CD4-positive, alpha-beta T cell treated with Interleukin-17A for 4 hours (primary cell): ENCODE results near the gene SCAF1.

Experiments used
- DNase-seq: peaks from one replicate; pipeline ENCODE4 v3.0.0-alpha.2; 2020; ENCODE audit warnings: mixed read lengths

The SCAF1 gene

GRCh38 chr19:49669516-49669915, 27.5 kb downstream of the SCAF1 start:
- DNase-seq, result no peak

GRCh38 chr19:49672131-49672919, 30.3 kb downstream of the SCAF1 start:
- peak; percentile 84 for DNase-seq

- peak; percentile 84 for DNase-seq
These were observed 34.3 kb downstream of the SCAF1 start for GRCh38 chr19:49676136-49676783.

GRCh38 chr19:49676784-49677230, 34.8 kb downstream of the SCAF1 start:
- peak; percentile 99 for DNase-seq

- peak; percentile 44 for DNase-seq
These were observed 35.4 kb downstream of the SCAF1 start, which contains the start of gene PRMT1 for GRCh38 chr19:49677231-49677900. PRMT1 (plus strand) TSS chr19:49677271; CDS start chr19:49677281, 10 bp downstream.

- DNase-seq, result peak; percentile 84
These were observed 36.1 kb downstream of the SCAF1 start for GRCh38 chr19:49677901-49678674.

GRCh38 chr19:49678985-49679770, 37.2 kb downstream of the SCAF1 start:
- no peak for DNase-seq

GRCh38 chr19:49679771-49680413, 37.9 kb downstream of the SCAF1 start:
- DNase-seq, result no peak

- DNase-seq, result peak; percentile 96
These were observed 38.7 kb downstream of the SCAF1 start for GRCh38 chr19:49680421-49681351.

- no peak for DNase-seq
These were observed 39.8 kb downstream of the SCAF1 start for GRCh38 chr19:49681830-49682229.

- no peak for DNase-seq
These were observed 40.3 kb downstream of the SCAF1 start for GRCh38 chr19:49682274-49682673.

GRCh38 chr19:49683814-49684250, 41.8 kb downstream of the SCAF1 start:
- DNase-seq, result no peak

- peak; percentile 39 for DNase-seq
These were observed 42.4 kb downstream of the SCAF1 start for GRCh38 chr19:49684251-49684982.

GRCh38 chr19:49684983-49685553, 43.1 kb downstream of the SCAF1 start:
- DNase-seq, result no peak

GRCh38 chr19:49685845-49686332, 43.9 kb downstream of the SCAF1 start:
- DNase-seq, result no peak

- no peak for DNase-seq
These were observed 44.6 kb downstream of the SCAF1 start for GRCh38 chr19:49686503-49687088.

GRCh38 chr19:49687150-49687549, 45.1 kb downstream of the SCAF1 start:
- DNase-seq, result no peak

GRCh38 chr19:49687566-49688316, 45.7 kb downstream of the SCAF1 start:
- DNase-seq, result no peak
